ENCODE results near the gene SDK1.
A peak's percentile ranks its signal among the peaks of the same experiment; 100 is the strongest.

SDK1 gene

GRCh38 chr7:4191525-4191924 lies 890.5 kb downstream of the SDK1 start:
- no peak for DNase-seq

DNA sequence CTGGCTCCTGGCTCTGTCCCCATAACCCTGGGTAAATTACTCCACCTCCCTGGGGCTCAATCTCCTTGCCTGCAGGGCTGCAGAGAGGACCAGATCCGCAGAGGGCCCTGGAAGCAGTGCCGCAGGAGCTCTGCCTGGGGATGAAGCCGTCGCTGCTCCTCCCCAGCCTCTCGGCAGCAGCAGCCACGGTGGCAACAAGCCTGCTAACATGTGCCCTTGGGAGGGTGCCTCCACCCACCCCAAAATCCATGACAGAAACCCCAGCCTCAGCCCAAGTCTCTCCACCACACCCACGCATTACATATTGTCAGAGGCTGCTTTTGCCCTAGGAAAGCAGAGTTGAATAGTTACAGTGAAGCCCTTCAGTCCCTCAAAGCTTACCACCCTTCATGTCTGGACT lies 894.6 kb downstream of the SDK1 start:
- DNase-seq, result no peak

DNA sequence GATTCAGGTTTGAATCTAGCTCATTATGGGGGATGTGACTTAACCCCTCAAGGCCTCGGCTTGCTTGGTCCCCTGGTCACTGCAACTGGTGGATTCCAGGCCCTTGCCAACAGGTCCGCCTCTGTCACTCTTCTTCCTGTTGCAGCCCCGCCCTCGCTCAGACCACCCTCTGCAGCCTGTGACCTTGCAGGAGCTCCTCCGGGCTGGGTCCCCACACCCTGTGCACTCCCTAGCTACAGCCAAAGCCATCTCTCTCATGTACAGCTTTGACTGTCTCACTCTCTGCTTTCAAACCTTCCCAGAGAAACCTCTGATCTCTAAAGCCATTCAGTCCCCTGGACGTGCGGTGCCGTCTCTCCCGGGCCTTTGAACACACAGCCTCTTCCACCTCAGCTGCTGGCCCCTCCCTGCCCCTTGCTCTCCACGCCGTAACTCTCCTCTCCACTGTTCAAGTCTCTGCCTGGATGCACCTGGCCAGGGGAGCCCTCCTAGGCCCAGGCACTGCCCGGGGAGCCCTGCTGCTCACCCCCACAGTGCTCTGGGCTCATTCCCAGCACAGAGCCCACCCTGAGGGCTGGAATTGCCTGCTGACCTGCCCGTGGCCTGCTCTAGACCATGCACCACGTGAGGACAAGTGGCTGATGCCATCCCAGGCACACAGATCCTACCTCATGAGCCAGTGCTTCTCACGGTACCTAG lies 895.2 kb downstream of the SDK1 start:
- no peak for DNase-seq

GRCh38 chr7:4198301-4198700 lies 897.2 kb downstream of the SDK1 start:
- DNase-seq, result no peak

DNA sequence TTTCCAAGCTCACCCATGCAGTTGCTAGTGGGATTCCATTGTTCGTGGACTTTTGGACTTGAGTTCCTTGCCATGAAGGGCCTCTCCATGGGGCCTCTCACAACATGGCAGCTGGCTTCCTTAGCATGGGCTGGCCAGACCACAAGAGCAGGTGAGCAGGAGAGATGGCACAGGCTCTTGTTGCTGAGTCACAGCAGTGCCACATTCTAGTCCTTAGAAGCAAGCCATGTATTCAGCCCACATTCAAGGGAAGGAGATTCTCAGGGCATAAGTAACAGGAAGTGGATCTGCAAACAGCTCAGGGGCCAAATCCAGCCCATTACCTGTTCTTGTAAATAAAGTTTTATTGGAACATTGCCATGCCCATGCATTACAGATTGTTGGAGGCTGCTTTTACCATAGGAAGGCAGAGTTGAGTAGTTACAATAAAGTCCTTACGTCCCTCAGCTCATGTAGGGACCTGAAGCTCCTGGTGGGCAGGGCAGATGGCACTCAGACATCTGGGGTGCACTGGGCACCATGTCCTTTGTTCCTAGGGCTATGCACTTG lies 899.6 kb downstream of the SDK1 start:
- no peak for DNase-seq

- DNase-seq, result no peak
Observed at GRCh38 chr7:4201566-4201965, 900.5 kb downstream of the SDK1 start.

GRCh38 chr7:4202154-4202736 lies 901.2 kb downstream of the SDK1 start:
- DNase-seq, result no peak

- no peak for DNase-seq
Observed at GRCh38 chr7:4202954-4203353, 901.9 kb downstream of the SDK1 start.

- no peak for DNase-seq
Observed at GRCh38 chr7:4203626-4204512, 902.8 kb downstream of the SDK1 start.

GRCh38 chr7:4204513-4205165 lies 903.6 kb downstream of the SDK1 start:
- peak; percentile 56 for DNase-seq

GRCh38 chr7:4205828-4206227 lies 904.8 kb downstream of the SDK1 start:
- DNase-seq, result no peak

DNA sequence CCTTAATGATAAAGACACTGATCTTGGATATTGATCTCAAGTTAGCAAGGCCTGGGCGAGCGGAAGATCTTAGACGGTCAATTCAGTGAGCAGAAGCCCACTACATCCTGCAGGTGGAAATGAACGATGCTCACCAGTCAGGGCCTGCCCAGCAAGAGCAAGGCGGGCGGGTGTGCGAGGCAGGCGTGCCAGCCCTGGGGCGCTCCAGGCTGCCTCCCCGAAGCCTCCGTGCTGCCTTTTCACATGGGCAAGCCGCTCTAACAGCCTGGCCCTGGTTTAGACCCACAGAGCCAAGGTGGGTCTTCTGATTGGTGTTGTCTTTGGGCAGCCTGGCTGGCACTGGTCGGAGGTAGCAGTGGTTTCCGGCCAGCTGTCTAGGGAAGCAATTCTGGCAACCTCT lies 906.0 kb downstream of the SDK1 start:
- DNase-seq, result no peak

GRCh38 chr7:4208086-4208485 lies 907.0 kb downstream of the SDK1 start:
- DNase-seq, result no peak

DNA sequence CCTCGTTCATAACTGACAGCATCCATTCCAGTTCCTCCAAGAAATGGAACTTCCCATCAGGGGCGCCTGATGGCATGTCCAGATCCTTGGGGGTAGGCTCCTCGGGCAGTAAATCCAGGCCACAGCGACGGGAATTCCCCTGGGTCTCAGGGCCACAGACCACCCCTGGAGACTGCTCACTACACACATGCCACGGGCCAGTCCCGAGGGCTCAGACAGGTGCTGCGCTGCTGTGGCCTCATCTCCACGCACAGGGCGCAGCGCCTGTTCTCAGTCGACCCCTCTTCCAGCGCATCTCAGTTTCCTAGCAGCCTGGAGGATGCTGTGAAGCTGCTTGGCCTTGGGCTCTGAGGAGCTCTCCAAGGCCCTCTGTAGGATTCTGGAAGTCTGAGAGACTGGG lies 907.5 kb downstream of the SDK1 start:
- DNase-seq, result no peak

DNA sequence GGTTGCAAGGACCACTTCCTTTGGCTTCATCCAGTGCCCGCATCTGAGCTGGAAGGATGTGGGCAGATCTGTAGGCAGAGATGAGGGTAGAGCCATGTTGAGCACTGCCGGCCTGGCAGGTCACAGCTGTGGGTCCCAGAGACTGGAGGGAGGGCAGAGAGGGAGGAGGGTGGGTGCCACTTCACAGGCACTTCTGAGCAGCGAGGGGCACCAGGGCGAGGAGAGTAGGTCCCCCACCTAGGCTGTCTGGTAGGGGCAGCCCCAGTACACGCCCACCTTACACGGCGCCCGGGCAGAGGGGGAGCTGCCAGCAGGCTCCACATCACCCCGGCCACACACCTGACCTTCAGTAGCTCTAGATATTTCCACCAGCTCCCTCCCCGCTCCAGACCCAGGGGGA lies 908.1 kb downstream of the SDK1 start:
- DNase-seq, result no peak

DNA sequence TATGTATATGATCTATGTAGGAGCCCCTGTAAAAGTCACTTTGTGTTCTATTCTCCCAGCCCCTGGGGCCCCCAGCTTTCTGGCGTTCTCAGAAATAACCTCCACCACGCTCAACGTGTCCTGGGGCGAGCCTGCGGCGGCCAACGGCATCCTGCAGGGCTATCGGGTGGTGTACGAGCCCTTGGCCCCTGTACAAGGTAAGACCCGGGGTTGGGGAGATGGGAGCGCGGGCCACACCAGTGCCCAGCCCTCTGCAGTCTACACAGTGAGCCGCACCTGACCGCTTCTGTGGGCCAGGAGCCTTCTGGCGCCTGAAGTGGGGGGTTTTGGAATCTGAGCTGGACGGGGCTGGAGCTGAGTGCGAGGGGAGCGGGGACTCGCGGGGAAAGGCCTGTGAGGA lies 908.9 kb downstream of the SDK1 start:
- no peak for DNase-seq

DNA sequence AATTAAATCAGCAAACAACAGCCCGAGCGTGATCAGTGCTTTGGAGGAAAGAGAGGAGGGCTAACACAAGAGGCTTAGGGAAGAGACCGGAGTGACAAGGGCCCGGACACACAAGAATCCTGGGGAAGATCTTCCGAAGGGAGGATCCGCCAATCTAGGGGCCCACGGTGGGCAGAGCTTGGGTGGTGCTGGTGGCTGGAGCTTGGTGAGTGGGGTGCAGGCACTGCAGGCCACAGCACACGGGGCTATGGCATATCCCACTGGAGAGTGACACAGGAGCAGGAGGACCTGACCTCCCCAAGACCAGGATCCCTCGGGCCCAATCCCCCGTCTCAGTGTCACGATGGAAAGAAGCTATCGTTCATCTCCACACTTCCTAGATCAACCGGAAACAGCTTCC lies 909.8 kb downstream of the SDK1 start:
- DNase-seq, result no peak

GRCh38 chr7:4211261-4211660 lies 910.2 kb downstream of the SDK1 start:
- DNase-seq, result no peak

GRCh38 chr7:4212376-4212775 lies 911.3 kb downstream of the SDK1 start:
- no peak for DNase-seq

GRCh38 chr7:4214291-4215155 lies 913.5 kb downstream of the SDK1 start:
- no peak for DNase-seq

- DNase-seq, result no peak
Observed at GRCh38 chr7:4215176-4215720, 914.2 kb downstream of the SDK1 start.

GRCh38 chr7:4216016-4216415 lies 915.0 kb downstream of the SDK1 start:
- no peak for DNase-seq

All from activated CD4-positive, alpha-beta T cell treated with anti-CD3 and anti-CD28 coated beads, Interleukin-2, amount 50 U/mL, for 1 hour (primary cell).